ENCODE data around the gene LYSMD1. TPM values are rescaled to one million over a fixed set of nuclear protein-coding genes. Genes with fewer than 3 reads are reported as not detected.

The LYSMD1 gene
- total and polyA plus RNA-seq, 2 donors (not counting 3 experiments of a cell fraction or from before 2014, with no cell fraction given) = 1.7 to 8.2 TPM

DNA sequence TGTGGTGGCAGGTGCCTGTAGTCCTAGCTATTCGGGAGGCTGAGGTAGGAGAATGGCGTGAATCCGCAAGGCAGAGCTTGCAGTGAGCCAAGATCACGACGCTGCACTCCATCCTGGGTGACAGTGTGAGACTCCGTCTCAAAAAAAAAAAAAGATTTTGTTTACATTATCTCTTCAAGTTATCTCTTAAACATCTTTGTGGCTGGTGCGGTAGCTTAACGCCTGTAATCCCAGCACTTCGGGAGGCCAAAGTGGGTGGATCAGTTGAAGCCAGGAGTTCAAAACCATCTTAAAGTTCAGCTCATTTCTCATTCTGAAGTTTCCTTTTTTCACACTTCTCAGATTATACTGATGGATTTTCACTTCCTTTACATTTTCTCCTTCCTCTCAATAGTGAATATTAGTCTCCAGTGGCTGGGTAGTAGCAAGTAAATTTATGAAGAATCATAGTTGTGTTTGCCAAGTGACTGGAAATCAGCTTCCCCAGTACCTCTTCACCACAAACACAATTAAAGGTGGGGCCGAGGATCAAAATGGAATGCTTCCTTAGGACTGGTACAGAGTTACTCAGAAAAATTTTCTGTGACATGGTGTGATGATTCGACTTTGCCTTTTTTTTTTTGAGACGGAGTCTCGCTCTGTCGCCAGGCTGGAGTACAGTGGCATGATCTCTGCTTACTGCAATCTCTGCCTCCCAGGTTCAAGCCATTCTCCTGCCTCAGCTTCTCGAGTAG is 46.4 kb upstream of the LYSMD1 start:
- Histone ChIP-seq H3K4me3 (replicated peaks in 1 of 3; ENCODE audit: insufficient read depth in 1 of 3, low read depth in 1 of 3, low read length in 3 of 3) (no peak overlapping the region), H4K20me1 (replicated peaks; ENCODE audit: control insufficient read depth, extremely low read depth, insufficient read depth, low read length) (no peaks in the 10 kb centered on the region), H3K27ac (ENCODE audit: insufficient read depth, low read depth, low read length) (no peak overlapping the region), H3K79me2 (ENCODE audit: control insufficient read depth, insufficient read depth, low read length) (peaks cover 82% of the 10 kb centered on the region), H2AFZ (ENCODE audit: low read depth, low read length) (no peak overlapping the region), H3K9me3 (replicated peaks; ENCODE audit: control insufficient read depth, insufficient read depth, low read length) (no peaks in the 10 kb centered on the region), H3K27me3 (ENCODE audit: control insufficient read depth in 2 of 2, insufficient read depth in 2 of 2, low read length in 2 of 2) (no peaks in the 10 kb centered on the region), H3K9ac (replicated peaks; ENCODE audit: extremely low read depth, insufficient read depth, low read length) (no peak overlapping the region), H3K9me1 (replicated peaks; ENCODE audit: control insufficient read depth, extremely low read depth, insufficient read depth, low read length) (no peaks in the 10 kb centered on the region), H3K36me3 (ENCODE audit: control insufficient read depth in 2 of 2, extremely low read depth in 1 of 2, insufficient read depth in 2 of 2, low read length in 2 of 2) (peaks cover 7 to 9% of the 10 kb centered on the region in 2 experiments), H3K4me1 (ENCODE audit: control insufficient read depth, extremely low read depth, insufficient read depth, low read length) (peaks cover 2% of the 10 kb centered on the region), H3K4me2 (ENCODE audit: insufficient read depth, low read length) (no peak overlapping the region)
- POLR2A ChIA-PET = no interaction called here
- dilution Hi-C loops (cut with MboI; ENCODE audit: extremely low pct_ligation_motif_present, low sequenced_read_pairs) = no loop called here
- BruUV-seq (replicated peaks) = no TSS peak
- TF ChIP-seq, protein P1, sequence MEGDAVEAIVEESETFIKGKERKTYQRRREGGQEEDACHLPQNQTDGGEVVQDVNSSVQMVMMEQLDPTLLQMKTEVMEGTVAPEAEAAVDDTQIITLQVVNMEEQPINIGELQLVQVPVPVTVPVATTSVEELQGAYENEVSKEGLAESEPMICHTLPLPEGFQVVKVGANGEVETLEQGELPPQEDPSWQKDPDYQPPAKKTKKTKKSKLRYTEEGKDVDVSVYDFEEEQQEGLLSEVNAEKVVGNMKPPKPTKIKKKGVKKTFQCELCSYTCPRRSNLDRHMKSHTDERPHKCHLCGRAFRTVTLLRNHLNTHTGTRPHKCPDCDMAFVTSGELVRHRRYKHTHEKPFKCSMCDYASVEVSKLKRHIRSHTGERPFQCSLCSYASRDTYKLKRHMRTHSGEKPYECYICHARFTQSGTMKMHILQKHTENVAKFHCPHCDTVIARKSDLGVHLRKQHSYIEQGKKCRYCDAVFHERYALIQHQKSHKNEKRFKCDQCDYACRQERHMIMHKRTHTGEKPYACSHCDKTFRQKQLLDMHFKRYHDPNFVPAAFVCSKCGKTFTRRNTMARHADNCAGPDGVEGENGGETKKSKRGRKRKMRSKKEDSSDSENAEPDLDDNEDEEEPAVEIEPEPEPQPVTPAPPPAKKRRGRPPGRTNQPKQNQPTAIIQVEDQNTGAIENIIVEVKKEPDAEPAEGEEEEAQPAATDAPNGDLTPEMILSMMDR (IDR thresholded peaks at IDR 0.05; ENCODE audit: extremely low read depth in 1 of 2, insufficient read depth in 1 of 2, low read depth in 1 of 2, low read length in 2 of 2) = no peak
- TF ChIP-seq POLR2A (IDR thresholded peaks at IDR 0.05; ENCODE audit: low read depth, low read length) (no peak), JUN (IDR thresholded peaks at IDR 0.05; ENCODE audit: borderline replicate concordance, insufficient read depth, insufficient read length, low read depth) (no peak), GATA2 (IDR thresholded peaks at IDR 0.05; ENCODE audit: insufficient read depth, insufficient read length, low read depth, low read length) (no peak), POLR2AphosphoS5 (IDR thresholded peaks at IDR 0.05; ENCODE audit: insufficient read depth, low read depth, low read length) (no peak), MYC (IDR thresholded peaks at IDR 0.05; ENCODE audit: low read depth, low read length) (no peak), EZH2 (IDR thresholded peaks at IDR 0.05; ENCODE audit: borderline replicate concordance, low read depth, low read length, severe bottlenecking) (no peak), FOS (IDR thresholded peaks at IDR 0.05; ENCODE audit: borderline replicate concordance, insufficient read depth, low read length) (no peak)
- TF ChIP-seq, protein P2, sequence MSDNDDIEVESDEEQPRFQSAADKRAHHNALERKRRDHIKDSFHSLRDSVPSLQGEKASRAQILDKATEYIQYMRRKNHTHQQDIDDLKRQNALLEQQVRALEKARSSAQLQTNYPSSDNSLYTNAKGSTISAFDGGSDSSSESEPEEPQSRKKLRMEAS (IDR thresholded peaks at IDR 0.05; ENCODE audit: insufficient read depth, insufficient read length) = no peak
- intact Hi-C loops (cut with micrococcal nuclease) = no loop called here
- FAIRE-seq (no peak), DNase-seq (ENCODE audit: low read depth, low spot score) (no peak)
- CTCF ChIA-PET = interaction anchor here (0.7 kb wide), 1 partner anchor 40 kb away, joined by 3 read pairs; no protein-coding TSS in a partner anchor
